HG02840 (cell line): ENCODE data around the gene TOMT.
A peak's percentile ranks its signal among the peaks of the same experiment; 100 is the strongest.

Experiments used
- ATAC-seq: cut with Tn5 transposase; IDR thresholded peaks from one replicate; pipeline ENCODE4 v1.9.1; 2021; ENCODE audit warnings: mild to moderate bottlenecking, moderate library complexity, moderate number of reproducible peaks; ENCODE audit not compliant: unreplicated experiment, low FRiP score

The TOMT gene, protein sequence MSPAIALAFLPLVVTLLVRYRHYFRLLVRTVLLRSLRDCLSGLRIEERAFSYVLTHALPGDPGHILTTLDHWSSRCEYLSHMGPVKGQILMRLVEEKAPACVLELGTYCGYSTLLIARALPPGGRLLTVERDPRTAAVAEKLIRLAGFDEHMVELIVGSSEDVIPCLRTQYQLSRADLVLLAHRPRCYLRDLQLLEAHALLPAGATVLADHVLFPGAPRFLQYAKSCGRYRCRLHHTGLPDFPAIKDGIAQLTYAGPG

DNA sequence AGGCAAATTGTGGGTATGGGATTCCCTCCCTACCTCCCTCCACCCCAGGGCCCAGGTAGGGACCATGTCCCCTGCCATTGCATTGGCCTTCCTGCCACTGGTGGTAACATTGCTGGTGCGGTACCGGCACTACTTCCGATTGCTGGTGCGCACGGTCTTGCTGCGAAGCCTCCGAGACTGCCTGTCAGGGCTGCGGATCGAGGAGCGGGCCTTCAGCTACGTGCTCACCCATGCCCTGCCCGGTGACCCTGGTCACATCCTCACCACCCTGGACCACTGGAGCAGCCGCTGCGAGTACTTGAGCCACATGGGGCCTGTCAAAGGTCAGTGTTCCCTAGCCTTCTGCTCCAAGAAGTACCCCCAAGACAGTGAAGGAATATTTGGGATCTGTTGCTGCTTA, at the start of gene TOMT:
TSS of gene TOMT (plus strand) at position 37 of the 400 bp plus-strand sequence. CDS start at position 65, 28 bp downstream.
- no peak for ATAC-seq

DNA sequence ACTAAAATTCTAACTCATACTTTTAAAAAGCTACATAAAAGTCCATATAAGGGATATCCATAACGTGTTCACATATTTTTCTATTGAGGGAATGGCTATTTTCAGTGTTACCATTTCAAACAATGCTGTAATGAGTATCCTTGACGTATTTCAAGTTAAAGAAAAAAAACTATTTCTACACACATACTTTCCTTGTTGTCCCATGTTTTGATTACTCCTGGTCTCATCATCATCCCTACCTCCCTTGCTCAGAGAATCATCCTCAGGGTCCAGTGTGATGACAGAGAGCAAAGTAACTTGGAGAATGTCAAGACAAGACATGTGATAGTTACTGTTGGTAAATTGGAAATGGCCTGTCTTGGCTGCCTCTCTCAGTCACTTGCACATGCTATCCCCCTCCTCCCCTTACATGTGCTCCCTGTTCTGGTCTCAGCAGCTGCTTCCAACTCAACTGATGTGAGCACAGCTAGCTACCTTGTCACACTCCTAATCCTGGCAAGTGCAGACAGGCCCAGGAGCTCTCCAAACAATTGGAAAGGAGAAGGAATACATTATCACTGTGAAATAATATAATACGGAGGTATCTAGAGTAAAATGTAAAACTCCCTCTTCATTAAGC, 47.2 kb upstream of the TOMT start:
- ATAC-seq, result no peak

DNA sequence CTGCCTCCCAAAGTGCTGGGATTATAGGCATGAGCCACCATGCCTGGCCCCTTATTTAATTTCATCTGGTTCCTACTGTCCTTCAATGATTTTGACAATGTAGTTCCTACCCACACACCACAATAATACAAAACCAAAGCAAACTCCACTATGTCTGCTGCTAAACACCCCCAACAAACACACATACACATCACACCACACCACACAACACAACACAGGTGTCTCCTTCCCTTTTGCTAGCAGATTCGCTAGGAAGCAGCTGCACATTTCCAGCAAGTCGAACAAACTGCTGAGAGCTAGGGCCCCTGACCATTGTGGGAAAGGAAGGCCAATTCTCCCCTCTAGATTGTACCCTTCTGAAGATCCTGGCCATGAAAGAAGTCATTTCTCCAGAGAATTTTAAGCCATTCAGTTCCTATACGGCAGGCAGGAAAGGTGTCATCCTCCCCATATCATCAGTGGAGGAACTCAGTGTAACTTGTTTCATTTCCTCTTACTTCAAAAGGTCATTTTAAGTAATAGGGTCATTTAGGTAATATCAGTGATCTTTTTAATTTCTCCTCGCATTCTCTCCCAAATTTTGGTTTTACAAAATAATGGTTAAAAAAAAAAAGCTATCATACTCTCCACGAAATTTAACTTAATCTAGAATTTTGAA, 43.9 kb upstream of the TOMT start:
- no peak for ATAC-seq

DNA sequence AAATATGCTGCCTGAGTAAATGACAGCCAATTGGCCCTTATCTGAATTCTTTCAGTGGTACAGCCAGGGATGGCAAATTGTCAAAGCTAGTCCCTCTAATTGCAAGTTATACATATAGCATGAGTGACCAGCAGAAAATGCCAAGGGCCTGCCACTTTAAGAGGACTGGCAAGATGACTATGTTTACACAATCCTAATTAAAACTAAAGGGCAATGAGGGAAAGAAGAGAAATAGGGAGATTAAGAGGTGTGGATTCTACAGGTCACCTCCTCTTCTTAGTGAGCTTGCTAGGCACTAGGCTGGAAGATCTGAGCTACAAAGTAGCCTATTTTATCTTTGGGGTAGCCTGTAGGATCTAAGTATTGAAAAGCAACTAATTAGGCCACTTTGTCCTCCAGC, 38.9 kb upstream of the TOMT start:
- no peak for ATAC-seq

DNA sequence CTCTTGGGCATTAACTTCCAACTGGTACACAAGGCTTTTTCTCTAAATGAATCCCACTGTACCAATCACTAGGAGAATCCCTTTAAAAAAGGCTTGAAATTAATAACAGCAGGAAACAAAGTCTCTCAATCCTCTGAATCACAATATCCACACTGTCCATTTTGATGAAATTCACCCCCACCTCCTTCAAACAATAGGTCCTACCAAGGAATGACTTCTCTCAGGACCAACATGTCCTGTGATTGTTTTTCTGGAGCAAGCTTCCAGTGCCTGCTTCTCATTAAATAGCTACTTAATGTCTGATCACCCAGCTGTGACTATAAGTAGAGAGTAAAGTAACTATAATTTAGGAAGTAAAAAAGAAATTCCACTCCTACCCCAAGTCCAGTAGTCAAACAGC, 38.5 kb upstream of the TOMT start:
- ATAC-seq, result no peak

DNA sequence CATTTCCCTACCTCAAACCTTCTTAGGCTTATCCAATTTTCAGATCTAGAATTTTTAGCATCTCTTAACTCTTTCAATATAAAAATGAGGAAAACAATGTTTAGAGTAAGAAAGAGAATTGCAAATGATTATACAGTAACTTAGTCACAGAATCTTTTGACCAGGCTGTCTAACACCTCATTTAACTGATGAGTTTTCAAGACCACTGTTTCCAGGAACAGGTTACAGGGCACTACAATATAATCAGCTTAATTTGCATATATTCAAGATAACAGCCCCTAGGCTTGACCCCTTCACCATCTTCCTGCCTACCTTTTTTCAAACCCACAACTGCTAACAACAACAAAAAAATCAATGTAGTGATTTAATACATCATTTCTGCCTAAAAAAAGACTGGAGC, 38.0 kb upstream of the TOMT start:
- ATAC-seq, result no peak

DNA sequence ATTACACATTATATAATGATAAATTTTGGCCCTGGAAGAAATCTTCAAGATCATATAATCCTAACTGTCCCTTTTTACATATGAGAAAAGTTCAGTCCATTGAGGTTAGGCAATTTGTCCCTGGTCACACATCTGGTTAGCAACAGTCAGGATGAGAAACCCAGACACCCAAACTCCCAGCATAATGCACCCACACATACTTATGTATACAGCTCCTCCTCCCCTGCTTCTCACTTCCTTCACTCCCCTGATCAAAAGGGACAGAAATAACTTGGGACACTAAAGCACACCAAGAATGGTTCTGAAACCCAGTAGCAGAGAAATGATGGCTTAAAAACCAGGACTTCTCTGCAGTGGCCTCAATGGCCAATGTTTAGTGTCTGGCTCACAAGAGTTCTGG, 36.5 kb upstream of the TOMT start:
- ATAC-seq, result no peak

DNA sequence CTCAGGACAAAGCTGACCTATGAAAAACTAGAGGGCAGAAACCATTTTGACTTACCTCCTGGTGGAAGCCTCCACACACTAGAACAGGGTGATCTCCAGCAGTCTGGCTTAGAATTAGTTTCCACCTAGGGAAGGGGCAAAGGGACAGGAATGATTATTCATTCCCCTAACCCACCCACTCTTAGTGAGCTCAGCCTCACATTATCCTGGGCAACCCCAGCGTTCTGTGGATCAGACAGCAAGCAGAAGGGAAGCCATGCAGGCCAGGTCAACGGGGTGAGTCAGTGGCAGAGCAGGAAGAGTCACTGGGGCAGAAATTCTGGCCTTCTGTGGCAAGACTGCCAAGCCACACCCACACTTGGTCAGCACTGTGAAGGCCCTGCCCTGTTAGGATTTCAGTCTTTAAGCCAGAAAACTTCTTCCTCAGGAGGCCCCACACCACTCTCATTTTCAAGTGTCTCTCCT, 35.9 kb upstream of the TOMT start:
- no peak for ATAC-seq

DNA sequence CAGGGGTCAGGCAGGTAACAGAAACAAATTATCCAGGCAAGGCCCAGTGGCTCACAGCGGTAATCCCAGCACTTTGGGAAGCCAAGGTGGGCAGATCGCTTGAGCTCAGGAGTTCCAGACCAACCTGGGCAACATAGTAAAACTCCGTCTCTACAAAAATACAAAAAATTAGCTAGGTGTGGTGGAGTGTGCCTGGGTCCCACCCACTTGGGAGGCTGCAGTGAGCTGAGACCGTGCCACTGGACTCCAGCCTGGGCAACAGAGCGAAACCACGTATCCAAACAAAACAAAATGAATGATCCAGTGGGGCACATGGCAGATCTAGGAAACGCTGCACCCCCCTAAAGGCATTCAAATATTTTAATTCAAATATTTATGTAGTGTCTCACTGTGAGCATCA, 35.2 kb upstream of the TOMT start:
- no peak for ATAC-seq

DNA sequence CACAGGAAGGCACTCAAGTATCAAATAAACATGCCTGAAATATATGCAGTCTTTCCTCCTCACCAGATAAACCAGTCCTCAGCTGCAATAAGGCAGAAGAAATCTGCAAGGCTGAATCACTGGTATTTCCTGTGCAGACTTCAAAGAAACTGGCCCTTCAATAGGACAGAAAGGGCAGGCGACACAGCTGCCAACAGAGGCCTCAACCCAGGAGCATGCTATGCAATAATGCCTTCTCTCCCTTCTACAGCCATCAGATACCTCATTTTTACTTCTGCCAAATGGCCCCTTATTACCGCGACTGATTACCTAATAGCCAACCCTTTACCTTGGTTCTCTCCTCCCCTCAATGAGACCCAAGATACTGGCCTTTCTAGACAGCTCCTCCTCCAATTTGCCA, 33.4 kb upstream of the TOMT start:
- ATAC-seq, result no peak

DNA sequence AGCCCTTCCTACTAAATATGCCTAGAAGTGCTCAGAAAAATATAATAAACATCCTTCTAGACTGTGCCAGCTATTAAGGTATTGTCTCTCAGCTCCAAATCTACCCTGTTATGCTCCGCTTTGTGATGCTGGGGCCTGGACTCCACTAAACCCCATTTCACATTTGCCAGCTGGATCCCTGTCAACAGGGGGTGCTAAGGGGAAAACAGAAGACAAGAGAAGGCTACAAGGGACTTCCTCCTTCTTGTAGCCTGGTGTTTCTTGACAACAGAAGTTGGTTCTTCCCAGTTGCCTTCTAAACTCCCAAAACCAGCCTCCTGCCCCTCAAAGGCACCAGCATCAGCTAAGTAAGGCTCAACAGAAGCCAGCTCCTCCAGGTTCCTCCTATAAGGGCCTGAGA, 30.6 kb upstream of the TOMT start:
- no peak for ATAC-seq

DNA sequence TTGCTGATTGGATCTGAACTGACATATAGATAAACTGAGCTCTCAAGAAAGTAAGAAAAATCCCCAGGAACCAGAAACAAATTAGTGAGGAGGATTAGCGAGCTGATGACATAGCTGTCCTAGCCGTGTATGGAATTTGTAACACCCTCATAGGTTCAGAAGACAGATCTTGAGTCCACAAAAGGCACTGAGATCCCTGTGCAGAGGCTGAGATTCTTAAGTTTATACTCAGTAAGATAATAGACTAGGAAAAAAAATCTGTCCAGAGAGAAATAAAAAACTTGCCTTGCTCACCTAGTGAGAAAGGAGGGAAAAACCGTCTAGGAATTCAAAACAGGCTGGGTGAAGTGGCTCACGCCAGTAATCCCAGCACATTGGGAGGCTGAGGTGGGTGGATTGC, 30.0 kb upstream of the TOMT start:
- ATAC-seq, result no peak

DNA sequence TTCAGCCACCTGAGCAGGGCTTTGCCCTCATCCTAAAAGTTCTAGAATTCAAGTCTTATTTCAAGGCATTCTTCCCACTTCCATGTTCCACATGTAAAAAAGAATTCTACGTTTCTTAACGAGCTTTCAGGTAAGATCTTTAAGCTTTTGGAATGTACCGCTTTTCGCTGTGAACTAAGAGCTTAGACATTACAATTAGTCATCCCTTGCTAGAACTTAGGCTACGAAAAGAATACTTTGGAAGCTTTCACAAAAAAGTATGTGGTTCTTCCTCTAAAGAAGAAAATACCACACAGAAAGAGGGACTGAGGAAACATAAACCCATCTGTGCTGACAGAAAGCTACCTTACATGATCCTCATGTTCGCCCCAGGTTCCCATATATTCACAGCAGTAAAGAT, 27.2 kb upstream of the TOMT start:
- ATAC-seq, result no peak

DNA sequence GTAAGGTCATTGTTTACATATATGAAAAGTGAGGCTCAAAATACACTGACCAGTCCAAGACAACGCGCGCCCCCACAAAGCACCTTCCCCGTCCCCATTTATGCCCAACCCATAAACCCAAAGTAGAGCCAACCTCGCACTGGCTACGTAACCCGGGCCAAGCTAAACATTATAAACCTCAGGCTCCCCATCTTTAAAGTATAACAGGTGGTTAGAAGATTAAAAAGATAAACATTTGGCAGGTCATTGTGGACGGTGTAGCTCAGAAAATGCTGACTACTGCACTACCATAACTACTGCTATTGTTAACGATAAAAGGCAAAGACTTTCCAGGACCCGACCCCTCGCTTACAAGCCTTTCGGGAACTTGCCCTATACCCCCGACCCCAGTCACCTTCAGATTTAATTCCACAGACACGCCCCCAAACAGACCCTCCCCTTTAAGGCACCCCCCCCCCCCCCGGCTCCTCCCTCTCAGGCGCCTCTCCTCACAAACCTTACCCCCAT, 25.9 kb upstream of the TOMT start:
- ATAC-seq, result no peak

DNA sequence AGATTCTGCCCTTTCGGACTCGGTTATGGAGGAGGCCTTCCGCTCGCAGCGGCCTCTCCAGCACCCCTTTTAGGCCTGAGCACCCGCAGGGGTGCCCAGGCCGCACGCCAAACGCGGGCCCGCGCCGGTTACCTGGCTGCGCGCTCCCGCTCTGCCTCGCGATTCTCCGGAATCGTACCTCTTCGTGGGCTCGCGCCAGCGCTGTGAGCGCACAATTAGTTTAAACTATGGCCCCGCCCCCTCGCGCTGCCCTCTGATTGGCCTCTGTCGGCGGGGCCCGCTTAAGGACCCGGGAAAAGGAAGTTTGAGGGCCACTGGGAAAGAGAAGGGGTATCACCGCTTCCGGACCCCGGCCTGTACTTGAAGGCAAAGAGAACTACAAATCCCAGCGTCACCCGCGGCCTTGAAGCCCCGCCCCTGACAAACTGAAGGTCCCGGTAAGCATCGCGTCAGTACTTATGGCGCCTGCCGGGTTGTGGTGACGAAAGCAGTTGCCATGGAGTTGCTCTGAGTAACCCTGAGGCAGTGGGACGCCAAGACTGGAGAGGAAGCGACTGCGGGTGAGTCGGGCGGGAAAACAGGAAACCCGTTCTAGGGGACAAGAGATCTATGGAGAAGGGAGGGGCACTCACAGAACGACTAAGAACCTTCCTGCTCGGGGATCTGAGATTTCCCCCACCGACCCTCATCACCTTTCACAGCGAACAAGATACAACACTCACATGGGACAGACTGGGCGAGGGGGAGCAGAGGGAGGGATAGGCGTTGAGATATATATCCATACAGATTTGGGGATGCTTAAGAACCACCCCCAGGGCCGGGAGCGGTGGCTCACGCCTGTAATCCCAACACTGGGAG, 25.2 kb upstream of the TOMT start, which contains the start of the genes LRRC51 and NUMA1:
TSS of gene LRRC51 (plus strand) at position 525 of the 858 bp plus-strand sequence. CDS start 8,234 bp downstream, outside the sequence.
TSS of gene NUMA1 (minus strand) at position 217 of the 858 bp plus-strand sequence. CDS start 44,599 bp downstream, outside the sequence.
- ATAC-seq, result peak; percentile 97

DNA sequence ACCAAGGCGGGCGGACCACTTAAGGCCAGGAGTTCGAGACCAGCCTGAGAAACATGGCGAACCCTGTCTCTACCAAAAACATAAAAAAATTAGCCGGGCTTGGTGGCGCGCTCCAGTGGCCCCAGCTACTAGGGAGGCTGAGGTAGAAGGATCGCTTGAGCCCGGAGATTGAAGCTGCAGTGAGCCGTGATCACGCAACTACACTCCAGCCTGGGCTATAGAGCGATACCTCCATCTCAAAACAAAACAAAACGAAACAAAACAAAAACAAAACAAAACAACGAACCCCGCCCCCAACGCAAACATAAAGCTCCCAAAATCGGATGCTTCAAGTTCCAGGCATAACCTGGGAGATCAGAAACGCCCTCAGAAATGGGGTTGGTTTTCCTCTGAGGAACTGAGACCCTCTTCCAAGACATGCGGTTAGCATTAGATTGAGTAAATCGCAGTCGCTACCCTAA, 24.5 kb upstream of the TOMT start:
- ATAC-seq, result no peak

DNA sequence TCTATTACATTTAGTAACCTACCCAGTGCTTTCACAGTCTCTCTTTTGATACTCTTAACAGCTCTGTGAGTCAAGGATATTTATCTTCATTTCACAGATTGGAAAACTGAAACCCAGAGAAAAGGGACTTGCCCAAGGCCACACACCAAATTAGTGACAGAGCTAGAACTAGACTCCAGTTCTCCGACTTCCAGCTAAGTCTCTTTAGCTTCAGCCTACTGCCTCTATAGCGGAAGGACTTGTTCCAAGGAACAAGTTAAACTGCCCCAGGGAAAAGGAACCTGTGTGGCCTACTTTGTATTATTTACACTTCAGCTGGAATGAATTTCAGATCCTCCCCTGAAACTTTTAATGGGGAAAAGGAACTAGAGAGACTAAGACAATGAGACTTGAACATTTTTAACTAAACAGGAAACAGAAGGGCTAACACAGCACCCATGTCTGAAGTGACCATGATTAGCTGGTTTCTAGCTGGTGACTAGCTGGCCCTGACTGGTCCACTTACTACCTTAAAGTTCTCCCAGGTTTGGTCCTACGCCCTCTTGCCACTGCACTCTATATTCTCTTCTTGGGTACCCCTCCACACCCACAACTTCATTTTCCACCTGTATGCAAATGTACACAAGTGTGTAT, 23.8 kb upstream of the TOMT start:
- no peak for ATAC-seq

DNA sequence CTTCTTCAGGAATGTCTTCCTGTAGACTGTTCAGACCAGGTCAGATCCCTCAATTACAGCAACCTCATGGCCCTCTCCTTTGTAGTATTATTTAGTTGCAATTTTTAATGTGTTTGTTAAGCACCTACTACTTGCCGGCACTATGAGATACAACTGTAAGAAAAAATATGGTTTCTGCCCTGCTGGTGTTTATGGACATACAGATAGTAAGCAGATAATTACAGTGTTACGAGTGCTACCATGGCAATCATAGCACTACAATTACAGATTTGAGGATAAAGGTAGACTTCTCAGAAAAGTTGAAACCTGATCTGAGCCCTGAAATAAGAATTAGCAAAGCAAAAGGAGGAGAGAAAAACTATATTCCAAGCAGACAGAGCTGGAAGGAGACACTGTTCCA, 22.3 kb upstream of the TOMT start:
- no peak for ATAC-seq

DNA sequence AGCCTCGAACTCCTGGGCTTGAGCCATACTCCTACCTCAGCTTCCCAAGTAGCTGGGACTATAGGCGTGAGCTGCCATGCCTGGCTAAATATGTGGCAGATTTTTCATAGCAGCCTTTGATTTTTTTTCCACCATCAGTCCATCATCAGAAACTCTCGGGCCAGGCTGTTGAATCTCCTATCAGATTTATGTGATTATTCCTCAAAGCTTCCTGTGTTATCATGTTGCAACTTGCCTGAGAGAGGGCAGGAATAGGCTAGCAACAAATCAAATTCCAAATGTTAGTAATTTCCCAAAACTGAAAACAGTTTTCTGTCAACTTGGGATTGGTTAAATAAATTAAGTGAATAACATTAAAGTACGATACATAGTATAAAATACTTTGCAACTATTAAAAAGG, 21.6 kb upstream of the TOMT start:
- no peak for ATAC-seq

DNA sequence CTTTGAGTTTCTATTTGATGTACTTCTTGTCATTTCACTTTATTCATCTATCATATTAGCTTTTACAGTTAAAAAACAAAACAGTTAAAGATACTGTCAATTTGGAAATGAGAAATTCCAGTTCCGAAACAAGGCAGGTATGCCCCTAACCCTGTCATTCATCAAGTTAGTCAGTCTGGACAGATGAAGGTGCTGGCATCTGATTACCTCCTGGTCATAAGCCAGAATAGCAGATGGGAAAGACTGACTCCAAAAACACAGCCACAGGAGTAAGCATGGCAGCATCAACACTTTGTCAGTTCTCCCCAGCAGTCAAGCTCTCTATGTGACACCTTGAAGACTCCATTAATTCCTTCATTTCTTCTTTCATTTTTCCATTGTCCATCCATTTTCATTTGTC, 20.8 kb upstream of the TOMT start:
- ATAC-seq, result no peak
